Stomach smooth muscle (tissue), 2 donors: ENCODE results near the gene EHBP1.

ENCODE experiments used
- H3K27ac ChIP-seq: one replicate; pipeline ENCODE4 v1.7.0; 2013; ENCODE audit warnings: mild to moderate bottlenecking, low read length, inconsistent platforms
- H3K27me3 ChIP-seq, 2 donors: one replicate each; pipeline ENCODE4 v1.7.0; 2013; ENCODE audit warnings: low read length in 2 of 2; ENCODE audit not compliant: insufficient read depth in 2 of 2, control insufficient read depth in 1 of 2
- H3K36me3 ChIP-seq, 2 donors: one replicate each; pipeline ENCODE4 v1.7.0; 2013; ENCODE audit warnings: low read length in 2 of 2; ENCODE audit not compliant: control insufficient read depth in 2 of 2, insufficient read depth in 2 of 2
- H3K4me1 ChIP-seq: one replicate; pipeline ENCODE4 v1.7.0; 2013; ENCODE audit warnings: low read length; ENCODE audit not compliant: control insufficient read depth, insufficient read depth
- H3K4me3 ChIP-seq, 2 donors: one replicate each; pipeline ENCODE4 v1.7.0; 2013; ENCODE audit warnings: low read length in 2 of 2
- H3K9ac ChIP-seq, 2 donors: one replicate each; pipeline ENCODE4 v1.7.0; 2013; ENCODE audit warnings: low read length in 2 of 2, mild to moderate bottlenecking in 1 of 2
- H3K9me3 ChIP-seq, 2 donors: one replicate each; pipeline ENCODE4 v1.7.0; 2013; ENCODE audit warnings: low read length in 2 of 2; ENCODE audit not compliant: control insufficient read depth in 2 of 2
- donor health status: healthy.
- donor health status: Pancreatic carcinoma.

Gene EHBP1

GRCh38 chr2:62784341-62784740 is 78.8 kb downstream of the EHBP1 start:
- no peak overlapping the region for H3K9ac ChIP-seq
- H3K27ac ChIP-seq: no peak overlapping the region
- no peaks in the 10 kb centered on the region for H3K36me3 ChIP-seq
- H3K9me3 ChIP-seq: no peaks in the 10 kb centered on the region
- no peaks in the 10 kb centered on the region for H3K27me3 ChIP-seq
- no peaks in the 10 kb centered on the region for H3K4me1 ChIP-seq
- H3K4me3 ChIP-seq: no peak overlapping the region

GRCh38 chr2:62785216-62785615 is 79.7 kb downstream of the EHBP1 start:
- H3K27me3 ChIP-seq: no peaks in the 10 kb centered on the region
- no peaks in the 10 kb centered on the region for H3K9me3 ChIP-seq
- peaks cover 6% of the 10 kb centered on the region for H3K4me1 ChIP-seq
- H3K4me3 ChIP-seq: no peak overlapping the region
- no peaks in the 10 kb centered on the region for H3K36me3 ChIP-seq
- no peak overlapping the region for H3K9ac ChIP-seq
- H3K27ac ChIP-seq: no peak overlapping the region

- Histone ChIP-seq H3K9me3 (no peaks in the 10 kb centered on the region), H3K36me3 (no peaks in the 10 kb centered on the region), H3K9ac (no peak overlapping the region), H3K4me3 (no peak overlapping the region), H3K27me3 (no peaks in the 10 kb centered on the region), H3K4me1 (peaks cover 6% of the 10 kb centered on the region), H3K27ac (no peak overlapping the region)
Measured at GRCh38 chr2:62785810-62786597, 80.5 kb downstream of the EHBP1 start.

- H3K4me3 ChIP-seq: no peak overlapping the region
- peaks cover 6% of the 10 kb centered on the region for H3K4me1 ChIP-seq
- no peaks in the 10 kb centered on the region for H3K9me3 ChIP-seq
- H3K27ac ChIP-seq: no peak overlapping the region
- H3K36me3 ChIP-seq: no peaks in the 10 kb centered on the region
- H3K9ac ChIP-seq: no peak overlapping the region
- H3K27me3 ChIP-seq: no peaks in the 10 kb centered on the region
Measured at GRCh38 chr2:62787386-62787785, 81.9 kb downstream of the EHBP1 start.

GRCh38 chr2:62789518-62789917 is 84.0 kb downstream of the EHBP1 start:
- H3K9ac ChIP-seq: no peak overlapping the region
- no peaks in the 10 kb centered on the region for H3K27me3 ChIP-seq
- peaks cover 6% of the 10 kb centered on the region for H3K4me1 ChIP-seq
- H3K36me3 ChIP-seq: no peaks in the 10 kb centered on the region
- H3K4me3 ChIP-seq: no peak overlapping the region
- H3K9me3 ChIP-seq: no peaks in the 10 kb centered on the region
- H3K27ac ChIP-seq: no peak overlapping the region

GRCh38 chr2:62789918-62790317 is 84.4 kb downstream of the EHBP1 start:
- Histone ChIP-seq H3K9ac (no peak overlapping the region), H3K4me3 (no peak overlapping the region), H3K27me3 (no peaks in the 10 kb centered on the region), H3K27ac (no peak overlapping the region), H3K4me1 (peaks cover 6% of the 10 kb centered on the region), H3K9me3 (no peaks in the 10 kb centered on the region), H3K36me3 (no peaks in the 10 kb centered on the region)

- H3K27me3 ChIP-seq: no peaks in the 10 kb centered on the region
- no peaks in the 10 kb centered on the region for H3K36me3 ChIP-seq
- H3K4me3 ChIP-seq: no peak overlapping the region
- H3K4me1 ChIP-seq: peaks cover 10% of the 10 kb centered on the region
- H3K9ac ChIP-seq: no peak overlapping the region
- no peaks in the 10 kb centered on the region for H3K9me3 ChIP-seq
- H3K27ac ChIP-seq: no peak overlapping the region
Measured at GRCh38 chr2:62792408-62792807, 86.9 kb downstream of the EHBP1 start.

- Histone ChIP-seq H3K4me1 (peaks cover 10% of the 10 kb centered on the region), H3K27ac (no peak overlapping the region), H3K27me3 (no peaks in the 10 kb centered on the region)
Measured at GRCh38 chr2:62793213-62793612, 87.7 kb downstream of the EHBP1 start.

GRCh38 chr2:62794791-62795190 is 89.3 kb downstream of the EHBP1 start:
- Histone ChIP-seq H3K4me1 (peaks cover 6% of the 10 kb centered on the region), H3K9me3 (no peaks in the 10 kb centered on the region), H3K27ac (no peak overlapping the region), H3K4me3 (no peak overlapping the region), H3K36me3 (no peaks in the 10 kb centered on the region), H3K27me3 (no peaks in the 10 kb centered on the region), H3K9ac (no peak overlapping the region)

More at GRCh38 chr2:62793213-62793612, 87.7 kb downstream of the EHBP1 start:
- Histone ChIP-seq H3K9ac (no peak overlapping the region), H3K9me3 (no peaks in the 10 kb centered on the region), H3K4me3 (no peak overlapping the region), H3K36me3 (no peaks in the 10 kb centered on the region)

GRCh38 chr2:62795341-62795740 is 89.8 kb downstream of the EHBP1 start:
- Histone ChIP-seq H3K27ac (no peak overlapping the region), H3K9me3 (no peaks in the 10 kb centered on the region), H3K27me3 (no peaks in the 10 kb centered on the region), H3K9ac (no peak overlapping the region), H3K4me3 (no peak overlapping the region), H3K4me1 (peaks cover 4% of the 10 kb centered on the region), H3K36me3 (no peaks in the 10 kb centered on the region)

GRCh38 chr2:62797107-62797506 is 91.6 kb downstream of the EHBP1 start:
- no peaks in the 10 kb centered on the region for H3K36me3 ChIP-seq
- no peak overlapping the region for H3K9ac ChIP-seq
- H3K4me3 ChIP-seq: no peak overlapping the region
- H3K9me3 ChIP-seq: no peaks in the 10 kb centered on the region
- no peaks in the 10 kb centered on the region for H3K27me3 ChIP-seq
- H3K27ac ChIP-seq: no peak overlapping the region
- H3K4me1 ChIP-seq: peaks cover 4% of the 10 kb centered on the region
